NAMALWA (cell line): Measurements from ENCODE around the gene A2ML1.
"Not testable (repeated sequence)": the region's sequence is repeated elsewhere in the genome, so short reads cannot be mapped to it uniquely, and the experiment has no call there.

ENCODE experiments used
- DNase-seq: peaks from one replicate; pipeline ENCODE4 v3.0.0-alpha.2; 2015; ENCODE audit warnings: low spot score

A2ML1 gene

DNA sequence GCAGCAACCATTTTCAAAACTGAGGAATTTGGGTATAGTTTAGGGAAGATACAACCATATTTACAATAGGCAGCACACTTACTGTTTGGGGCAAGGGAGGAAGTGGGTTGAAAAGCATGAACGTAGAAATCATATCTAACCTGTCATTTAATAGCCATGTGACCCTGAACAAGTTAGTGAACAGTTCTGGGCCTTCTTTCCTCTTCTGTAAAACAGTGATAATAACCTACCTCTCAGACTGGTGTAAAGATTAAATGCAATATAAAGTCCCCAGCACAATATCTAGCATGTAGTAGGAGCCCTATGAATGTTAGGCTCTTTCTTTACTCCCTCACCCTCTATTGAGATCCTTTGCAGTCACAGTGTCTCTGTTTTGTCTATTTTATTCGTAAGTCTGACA is 33.5 kb downstream of the A2ML1 start:
- DNase-seq = no peak

DNA sequence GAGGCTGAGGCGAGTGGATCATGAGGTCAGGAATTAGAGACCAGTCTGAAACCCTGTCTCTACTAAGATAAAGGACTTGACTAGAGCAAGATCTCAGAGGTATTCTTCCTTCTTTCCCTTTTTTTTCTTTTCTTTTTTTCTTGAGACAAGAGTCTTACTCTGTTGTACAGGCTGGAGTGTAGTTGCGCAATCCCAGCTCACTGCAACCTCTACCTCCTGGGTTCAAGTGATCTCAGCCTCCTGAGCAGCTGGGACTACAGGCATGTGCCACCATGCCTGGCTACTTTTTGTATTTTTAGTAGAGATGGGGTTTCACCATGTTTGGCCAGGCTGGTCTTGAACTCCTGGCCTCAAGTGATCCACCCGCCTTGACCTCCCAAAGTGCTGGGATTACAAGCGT is 37.0 kb downstream of the A2ML1 start:
- DNase-seq = not testable (repeated sequence)

DNA sequence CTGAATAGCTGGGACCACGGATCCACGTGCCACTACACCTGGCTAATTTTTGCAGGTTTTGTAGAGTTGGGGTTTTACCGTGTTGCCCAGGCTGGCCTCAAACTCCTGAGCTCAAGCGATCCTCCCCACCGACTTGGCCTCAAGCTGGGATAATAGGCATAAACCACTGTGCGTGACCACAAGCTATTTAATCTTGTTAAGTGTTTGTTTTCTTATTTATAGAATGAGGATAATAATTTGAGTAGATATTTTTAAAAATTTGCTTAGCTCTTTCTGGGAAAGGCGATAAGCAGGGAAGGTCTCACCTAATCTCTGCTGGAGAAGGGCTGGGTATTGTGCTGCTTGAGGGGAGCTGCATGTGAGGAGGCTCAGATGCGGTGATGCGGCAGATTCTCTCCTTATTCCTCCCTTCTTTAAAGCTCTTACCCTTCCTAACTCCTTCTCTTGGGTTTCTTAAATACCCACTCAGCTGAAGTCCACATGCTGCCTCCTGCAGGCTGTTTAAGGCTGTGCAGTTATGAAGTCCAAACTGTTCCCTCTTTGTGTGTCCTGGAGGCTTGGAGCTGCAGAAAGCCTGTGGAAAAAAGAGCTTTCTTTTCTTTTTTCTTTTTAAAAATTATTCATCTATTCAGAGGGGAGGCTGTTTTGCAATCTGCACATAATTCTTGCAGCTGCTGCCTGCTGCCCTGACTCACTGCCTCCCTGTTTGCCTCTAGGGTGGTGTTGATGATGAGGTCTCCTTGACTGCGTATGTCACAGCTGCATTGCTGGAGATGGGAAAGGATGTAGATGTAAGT is 37.9 kb downstream of the A2ML1 start:
- peak; percentile 68 for DNase-seq

DNA sequence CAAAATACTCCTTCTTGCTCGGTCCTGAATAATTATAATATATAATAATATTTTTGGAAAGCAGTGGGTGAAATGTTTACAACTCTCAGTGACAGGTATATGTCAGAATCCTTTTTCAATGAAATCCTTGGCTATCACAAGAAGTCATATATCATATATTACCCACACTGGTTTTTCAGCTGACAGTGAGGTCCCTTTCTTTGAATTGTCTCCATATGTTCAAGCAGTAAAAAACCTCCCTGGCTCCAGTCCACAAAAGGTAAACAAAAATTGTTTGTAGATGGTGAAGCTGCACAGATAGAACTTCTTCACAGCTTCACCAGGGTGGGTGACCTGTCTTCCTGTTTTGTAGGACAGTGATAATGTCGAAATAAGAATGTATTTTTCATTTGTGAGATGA is 44.0 kb downstream of the A2ML1 start:
- DNase-seq = no peak

DNA sequence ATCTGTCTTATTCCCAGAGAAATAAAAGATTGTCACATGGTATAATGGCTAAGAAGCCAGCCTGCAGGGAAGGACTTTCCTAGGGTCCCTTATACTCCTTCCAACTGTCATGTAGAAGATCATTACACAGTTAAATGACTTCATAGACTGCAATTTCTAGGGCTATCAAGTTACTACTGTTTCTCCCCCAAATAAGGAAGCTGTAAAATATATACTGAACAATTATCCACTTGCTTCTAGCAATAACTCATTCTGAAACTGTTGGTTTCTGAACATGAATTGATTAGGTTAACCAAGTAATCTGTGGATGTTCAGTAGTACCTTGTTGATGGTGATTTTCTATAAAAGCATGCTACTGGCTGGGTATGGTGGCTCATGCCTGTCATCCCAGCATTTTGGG is 44.6 kb downstream of the A2ML1 start:
- no peak for DNase-seq

DNA sequence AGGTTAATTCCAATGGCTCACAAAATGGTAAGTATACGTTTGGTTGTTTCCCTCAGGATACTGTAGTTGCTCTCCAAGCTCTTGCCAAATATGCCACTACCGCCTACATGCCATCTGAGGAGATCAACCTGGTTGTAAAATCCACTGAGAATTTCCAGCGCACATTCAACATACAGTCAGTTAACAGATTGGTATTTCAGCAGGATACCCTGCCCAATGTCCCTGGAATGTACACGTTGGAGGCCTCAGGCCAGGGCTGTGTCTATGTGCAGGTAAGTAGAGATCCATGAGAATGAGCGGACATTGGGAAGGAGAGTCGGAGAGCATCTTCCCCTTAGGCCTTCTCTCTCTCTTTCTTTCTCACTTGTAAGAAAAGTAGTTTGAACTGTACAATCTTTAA is 45.4 kb downstream of the A2ML1 start:
- no peak for DNase-seq

DNA sequence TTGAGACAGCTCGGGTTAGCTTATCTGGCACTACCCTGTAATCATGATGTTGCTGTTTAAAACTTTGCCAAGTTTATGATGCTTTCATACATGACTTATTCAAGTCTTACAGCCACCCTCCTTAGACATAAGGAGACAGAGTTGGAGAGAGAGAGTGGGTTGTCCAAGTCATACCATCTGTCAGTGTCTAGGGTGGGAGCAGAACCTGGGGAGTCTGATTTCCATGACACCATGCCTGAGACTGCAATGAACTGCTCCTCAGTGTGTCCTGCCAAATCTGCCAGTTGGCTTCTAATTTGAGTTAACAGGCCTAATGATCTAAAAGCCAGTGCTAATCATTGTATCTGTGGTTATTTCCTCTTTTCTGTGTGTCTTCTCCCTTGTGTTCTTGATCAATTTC is 48.2 kb downstream of the A2ML1 start:
- DNase-seq = no peak

DNA sequence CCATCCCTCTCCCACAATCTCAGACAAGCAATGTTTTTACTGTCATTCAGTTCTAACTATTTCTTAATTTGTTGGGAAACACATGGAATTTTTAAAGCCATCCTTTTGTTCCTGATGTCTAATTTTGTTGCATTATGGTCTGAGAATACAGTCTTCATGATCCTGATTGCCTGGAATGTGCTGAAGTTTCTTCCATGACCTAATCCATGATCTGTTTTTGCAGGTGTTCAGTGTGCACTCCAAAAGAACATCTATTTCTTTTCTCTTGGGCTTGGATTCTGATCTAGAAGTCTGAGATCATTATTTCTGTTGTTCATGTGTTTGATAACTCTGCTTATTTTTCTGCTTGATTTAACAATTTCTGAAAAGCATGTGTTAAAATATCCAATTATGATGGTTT is 48.6 kb downstream of the A2ML1 start:
- DNase-seq = no peak

DNA sequence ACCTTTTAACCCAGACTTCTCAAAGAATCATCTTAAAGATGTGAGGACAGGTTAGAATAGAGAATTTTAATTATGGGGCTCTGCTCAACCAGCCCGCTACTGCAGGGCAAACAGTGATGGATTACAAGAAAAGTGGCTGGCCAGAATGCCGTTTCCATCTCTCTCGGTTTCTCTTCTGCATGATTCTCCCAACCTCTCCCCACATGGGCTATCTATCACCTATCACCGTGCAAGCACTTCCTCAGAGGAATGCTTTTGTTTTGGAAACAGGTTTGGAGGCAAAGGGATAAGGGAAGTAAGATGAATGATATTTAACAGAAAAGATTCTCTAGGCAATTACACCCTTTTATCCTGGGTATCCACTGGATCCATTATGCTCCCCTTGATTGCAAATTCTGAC is 54.5 kb downstream of the A2ML1 start:
- DNase-seq = no peak

DNA sequence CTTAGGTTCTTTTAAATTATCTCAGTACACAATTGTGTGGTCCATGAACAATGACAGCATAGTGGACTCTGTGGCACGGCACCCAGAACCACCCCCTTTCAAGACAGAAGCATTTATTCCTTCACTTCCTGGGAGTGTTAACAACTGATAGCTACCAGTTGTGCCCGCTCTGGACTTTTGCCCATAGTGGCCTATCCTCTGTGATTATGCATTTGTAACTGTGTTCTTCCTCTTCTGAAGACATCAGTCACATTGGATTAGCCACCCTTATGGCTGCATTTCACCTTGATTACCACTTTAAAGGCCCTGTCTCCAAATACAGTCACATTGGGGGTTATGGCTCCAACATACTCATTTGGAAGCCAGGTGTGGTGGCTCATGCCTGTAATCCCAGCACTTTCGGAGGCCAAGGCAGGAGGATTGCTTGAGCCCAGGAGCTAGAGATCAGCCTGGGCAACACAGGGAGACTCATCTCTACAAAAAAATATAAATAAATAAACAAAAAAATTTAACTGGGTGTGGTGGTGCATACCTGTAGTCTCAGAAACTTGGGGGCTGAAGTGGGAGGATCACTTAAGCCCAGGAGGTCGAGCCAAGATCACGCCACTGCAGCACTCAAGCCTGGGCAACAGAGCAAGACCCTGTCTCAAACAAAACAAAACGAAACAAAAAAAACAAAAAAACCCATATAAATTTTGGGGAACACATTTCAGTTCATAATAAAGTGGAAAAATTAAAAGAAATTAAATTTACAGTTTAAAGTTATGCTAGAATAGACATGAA is 64.3 kb downstream of the A2ML1 start:
- no peak for DNase-seq

DNA sequence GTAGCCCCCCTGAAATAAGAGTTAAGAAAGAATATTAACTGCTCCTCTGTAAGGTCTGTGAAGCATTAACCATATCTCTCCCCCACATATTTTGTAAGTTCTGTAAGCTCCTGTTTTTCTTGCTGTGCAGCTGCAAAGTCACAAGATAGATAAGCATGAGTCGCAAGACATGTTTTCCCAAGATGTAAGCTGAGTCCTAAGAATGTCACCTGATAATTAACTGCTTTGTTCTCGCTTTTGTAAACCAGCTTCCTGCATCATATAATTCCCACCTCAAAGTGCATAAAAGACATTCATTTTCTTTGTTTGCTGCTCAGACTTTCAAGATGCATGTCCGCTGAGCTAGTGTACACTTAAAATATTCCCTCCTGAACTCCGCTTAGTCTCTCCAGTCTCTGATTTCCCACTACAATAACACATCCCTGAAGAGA is 64.9 kb downstream of the A2ML1 start:
- no peak for DNase-seq

DNA sequence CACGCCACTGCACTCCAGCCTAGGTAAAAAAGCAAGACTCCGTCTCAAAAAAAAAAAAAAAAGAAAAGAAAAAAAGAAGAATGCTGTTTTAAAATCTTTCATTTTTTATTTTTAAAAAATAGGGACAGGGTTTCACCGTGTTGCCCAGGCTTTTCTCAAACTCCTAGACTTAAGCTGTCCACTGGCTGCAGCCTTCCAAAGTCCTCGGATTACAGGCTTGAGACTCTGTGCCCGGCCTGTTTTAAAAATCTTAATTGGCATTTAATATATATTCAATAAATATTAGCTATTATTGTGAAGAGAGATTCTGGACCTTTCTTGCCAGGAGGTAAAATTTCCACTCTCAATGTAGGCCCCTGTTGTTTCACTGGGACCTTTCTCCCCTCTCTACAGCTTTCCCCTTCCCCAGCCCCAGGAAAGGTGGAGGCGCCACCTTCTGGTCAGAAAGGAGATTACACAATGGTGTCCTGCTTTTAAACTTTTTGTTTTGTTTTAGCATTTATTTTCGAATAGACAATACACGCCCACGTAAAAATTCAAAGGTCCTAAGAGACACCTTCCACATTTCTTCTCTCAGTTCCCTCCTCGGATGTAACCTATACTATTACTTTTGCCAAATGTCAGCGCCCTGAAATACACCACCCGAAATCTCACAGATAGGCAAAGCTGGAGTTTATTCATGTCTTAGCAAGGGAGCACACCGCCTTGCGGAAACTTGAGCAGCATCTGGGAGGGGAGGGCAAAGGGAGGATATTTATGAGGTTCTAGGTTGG is 68.1 kb downstream of the A2ML1 start:
- peak; percentile 88 for DNase-seq

DNA sequence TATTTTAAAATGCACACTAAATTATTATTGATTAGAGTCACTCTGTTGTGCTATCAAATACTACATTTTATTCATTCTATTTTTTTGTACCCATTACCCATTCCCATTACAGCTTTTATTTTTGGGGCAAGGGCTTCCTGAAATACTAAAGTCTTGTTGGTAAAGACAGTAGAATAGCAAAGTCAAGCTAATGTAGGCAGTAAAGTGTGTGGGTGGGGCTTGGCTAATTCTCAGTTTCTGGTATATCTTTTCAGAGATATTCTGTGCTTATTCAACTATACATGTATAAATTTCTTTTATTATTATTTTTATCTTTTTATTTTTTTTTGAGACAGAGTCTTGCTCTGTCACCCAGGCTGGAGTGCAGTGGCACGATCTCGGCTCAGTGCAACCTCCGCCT is 69.6 kb downstream of the A2ML1 start:
- DNase-seq = no peak

DNA sequence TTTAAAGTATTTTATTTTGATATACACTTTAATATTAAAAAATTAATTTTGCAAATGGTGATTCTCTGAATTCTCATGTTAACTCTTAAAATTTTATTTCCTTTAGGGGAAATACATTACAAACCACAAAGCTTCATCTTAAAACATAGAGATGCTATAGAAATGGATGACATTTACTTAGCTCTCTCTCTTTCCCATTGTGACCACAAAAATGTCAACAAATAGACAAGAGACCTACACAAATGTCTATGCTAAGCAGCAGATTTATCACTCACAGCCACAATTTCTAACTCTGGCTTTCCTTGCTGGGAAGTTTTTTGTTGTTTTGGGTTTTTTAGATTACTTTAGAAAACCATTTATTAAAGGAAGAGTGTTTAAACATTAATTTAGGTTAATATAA is 72.0 kb downstream of the A2ML1 start:
- no peak for DNase-seq

DNA sequence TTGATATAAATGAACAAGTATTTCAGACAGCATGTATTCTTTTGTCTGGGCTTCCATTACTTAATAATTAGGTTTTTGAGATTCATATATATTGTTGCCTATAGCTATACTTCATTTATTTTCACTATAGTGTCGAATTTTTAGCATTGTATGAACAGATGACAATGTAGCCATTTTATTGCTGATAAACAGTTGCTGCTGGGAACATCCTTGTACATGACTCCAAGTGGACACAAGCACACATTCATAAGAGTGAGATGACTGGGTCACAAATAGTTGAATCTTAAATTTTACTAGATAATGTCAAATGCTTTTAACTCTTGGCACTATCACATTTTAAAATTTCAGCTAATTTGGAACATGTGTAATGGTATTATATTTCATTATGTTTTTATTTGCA is 72.6 kb downstream of the A2ML1 start:
- DNase-seq = no peak

DNA sequence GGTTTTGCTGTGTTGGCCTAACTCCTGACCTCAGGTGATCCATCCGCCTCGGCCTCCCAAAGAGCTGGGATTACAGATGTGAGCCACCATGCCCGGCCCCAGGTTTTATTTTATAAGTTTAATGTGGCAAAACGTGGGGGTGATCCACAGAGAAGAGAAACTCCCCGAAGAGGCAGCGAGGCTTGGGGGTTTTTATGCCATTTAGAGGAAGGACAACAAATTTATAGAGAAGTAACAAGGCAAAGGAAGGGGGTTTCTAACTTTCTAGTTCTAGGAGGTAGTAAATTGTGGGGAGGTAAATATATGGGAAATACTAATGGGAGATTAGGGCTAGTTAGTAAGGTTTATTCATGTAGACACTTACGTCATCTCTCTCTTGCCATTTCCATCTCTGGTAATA is 74.7 kb downstream of the A2ML1 start:
- DNase-seq = no peak

DNA sequence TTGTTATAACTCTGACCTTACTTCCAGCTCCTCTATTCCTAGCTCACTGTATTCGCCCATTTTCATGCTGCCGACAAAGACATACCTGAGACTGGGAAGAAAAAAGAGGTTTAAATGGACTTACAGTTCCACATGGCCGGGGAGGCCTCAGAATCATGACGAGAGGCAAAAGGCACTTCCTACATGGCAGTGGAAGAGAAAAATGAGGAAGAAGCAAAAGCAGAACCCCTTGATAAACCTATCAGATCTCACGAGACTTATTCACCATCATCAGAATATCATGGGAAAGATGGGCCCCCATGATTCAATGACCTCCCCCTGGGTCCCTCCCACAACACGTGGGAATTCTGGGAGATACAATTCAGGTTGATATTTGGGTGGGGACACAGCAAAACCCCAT is 77.4 kb downstream of the A2ML1 start:
- no peak for DNase-seq

DNA sequence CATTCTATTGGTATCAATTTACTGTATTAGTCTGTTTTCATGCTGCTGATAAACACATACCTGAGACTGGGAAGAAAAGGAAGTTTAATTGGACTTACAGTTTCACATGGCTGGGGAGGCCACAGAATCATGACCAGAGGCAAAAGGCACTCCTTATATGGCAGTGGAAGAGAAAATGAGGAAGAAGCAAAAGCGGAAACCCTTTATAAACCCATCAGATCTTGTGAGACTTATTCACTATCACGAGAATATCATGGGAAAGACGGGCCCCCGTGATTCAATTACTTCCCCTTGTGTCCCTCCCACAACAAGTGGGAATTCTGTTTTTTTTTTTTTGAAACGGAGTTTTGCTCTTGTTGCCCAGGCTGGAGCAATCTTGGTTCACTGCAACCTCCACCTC is 80.3 kb downstream of the A2ML1 start:
- not testable (repeated sequence) for DNase-seq

DNA sequence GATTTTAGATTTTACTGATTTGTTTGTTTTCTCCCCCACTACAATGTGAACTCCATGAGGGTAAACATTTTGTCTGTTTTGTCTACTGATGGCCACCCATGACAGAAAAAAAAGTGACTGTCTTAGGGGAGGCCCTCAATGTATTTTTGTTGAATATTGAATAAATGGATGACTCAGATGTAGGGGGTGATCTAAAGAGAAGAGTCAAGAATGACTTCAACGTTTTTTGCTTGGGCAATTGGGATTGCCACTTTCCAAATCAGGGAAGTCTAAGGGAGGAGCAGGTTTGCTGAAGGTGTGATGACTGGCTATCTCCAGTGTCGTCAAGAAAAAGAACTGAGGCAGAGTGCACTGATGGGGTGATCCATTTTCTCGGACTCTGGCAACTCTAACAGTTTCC is 81.2 kb downstream of the A2ML1 start:
- no peak for DNase-seq

DNA sequence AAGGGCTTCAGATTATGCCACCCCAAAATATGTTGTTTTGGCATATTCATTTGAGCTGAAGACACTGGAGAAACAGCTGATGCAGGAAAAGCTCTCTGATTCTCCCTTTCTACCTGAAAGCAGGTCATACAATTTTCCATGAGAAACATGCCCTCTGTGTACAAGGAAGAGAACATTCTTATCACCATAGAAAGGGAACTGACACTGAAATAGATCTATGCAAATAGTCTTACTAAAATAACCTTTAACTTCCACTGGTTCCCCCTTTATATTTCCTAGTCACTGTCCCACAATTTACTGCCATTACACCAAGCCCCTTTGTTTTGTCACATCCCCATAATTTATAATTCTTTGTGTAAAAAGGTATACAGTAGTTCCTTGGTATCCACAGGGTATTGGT is 82.2 kb downstream of the A2ML1 start:
- DNase-seq = peak; percentile 20

DNA sequence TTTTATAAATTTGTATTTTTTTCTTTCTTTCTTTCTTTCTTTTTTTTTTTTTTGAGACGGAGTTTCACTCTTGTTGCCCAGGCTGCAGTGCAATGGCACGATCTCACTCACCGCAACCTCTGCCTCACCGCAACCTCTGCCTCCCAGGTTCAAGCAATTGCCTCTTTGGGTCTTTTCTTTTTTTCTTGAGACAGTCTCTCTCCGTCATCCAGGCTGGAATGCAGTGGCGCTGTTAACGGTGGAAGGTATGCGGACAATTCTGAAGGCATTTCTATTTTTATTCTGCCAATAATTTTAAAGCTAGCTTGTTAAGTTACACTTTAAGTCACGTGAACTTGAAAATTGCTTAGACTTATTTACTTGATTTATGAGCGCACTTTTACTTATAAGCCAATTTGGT is 83.1 kb downstream of the A2ML1 start:
- no peak for DNase-seq

DNA sequence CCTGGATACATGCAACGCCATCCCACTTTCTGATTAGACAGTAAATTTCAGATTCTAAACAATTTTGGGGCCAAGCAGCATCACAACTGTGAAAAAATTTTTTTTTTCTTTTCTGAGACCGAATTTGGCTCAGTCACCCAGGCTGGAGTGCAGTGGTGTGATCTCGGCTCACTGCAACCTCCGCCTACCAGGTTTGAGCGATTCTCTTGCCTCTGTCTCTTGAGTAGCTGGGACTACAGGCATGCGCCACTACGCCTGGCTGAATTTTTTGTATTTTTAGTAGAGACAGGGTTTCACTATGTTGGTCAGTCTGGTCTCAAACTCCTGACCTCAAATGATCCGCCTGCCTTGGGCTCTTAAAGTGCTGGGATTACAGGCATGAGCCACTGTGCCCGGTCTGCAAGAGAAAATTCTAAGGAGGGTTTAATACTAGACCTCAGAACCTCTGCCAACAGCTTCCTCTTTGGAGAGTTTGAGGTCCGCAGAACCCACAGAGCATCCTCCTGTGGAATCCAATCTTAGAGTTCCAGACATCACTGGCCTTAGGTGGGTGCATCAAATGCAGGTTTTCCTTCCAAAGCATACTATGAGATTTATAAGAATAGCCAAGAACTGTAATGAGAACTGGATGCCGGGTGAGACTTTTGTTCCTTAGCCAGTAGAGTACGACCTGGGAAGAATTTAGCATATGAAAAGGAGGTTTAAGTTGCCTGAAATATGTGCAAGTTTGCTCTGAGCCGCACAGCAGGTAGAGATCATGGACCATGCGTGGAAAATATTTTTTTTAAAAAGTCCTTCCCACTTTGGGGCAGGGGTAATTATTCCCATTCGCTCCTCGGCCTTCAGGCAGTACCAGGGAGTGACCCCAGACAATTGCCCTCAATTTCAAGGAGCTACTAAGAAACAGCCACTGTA is 84.1 kb downstream of the A2ML1 start:
- no peak for DNase-seq
